ENCODE results near the gene RASIP1.

RASIP1 gene

GRCh38 chr19:48738557-48739403 lies 1.6 kb downstream of the RASIP1 start:
- DNase-seq (ENCODE audit: extremely low read depth, insufficient read length) = peak; percentile 88
- TF ChIP-seq CTCF (IDR thresholded peaks at IDR 0.05; ENCODE audit: insufficient read depth, low read length, poor library complexity, severe bottlenecking) = peak; percentile 3
- H3K27me3 ChIP-seq (replicated peaks; ENCODE audit: control insufficient read depth, insufficient read depth, low read length) = no peaks in the 10 kb centered on the region; the same call in 1 of the 2 replicates
- peak overlapping the region; percentile 41 for H3K4me3 ChIP-seq (replicated peaks; ENCODE audit: low read depth, low read length)
- no peaks in the 10 kb centered on the region for H3K36me3 ChIP-seq (ENCODE audit: control insufficient read depth, insufficient read depth, low read length)

- Histone ChIP-seq H3K4me3 (replicated peaks; ENCODE audit: low read depth, low read length) (no peak overlapping the region), H3K36me3 (ENCODE audit: control insufficient read depth, insufficient read depth, low read length) (no peaks in the 10 kb centered on the region), H3K27me3 (replicated peaks; ENCODE audit: control insufficient read depth, insufficient read depth, low read length) (no peaks in the 10 kb centered on the region; the same call in 1 of the 2 replicates)
- no peak for TF ChIP-seq CTCF (IDR thresholded peaks at IDR 0.05; ENCODE audit: insufficient read depth, low read length, poor library complexity, severe bottlenecking)
- DNase-seq (ENCODE audit: extremely low read depth, insufficient read length) = no peak
Measured at GRCh38 chr19:48737360-48737998, 2.9 kb downstream of the RASIP1 start.

GRCh38 chr19:48735031-48735615 lies 5.3 kb downstream of the RASIP1 start:
- Histone ChIP-seq H3K36me3 (ENCODE audit: control insufficient read depth, insufficient read depth, low read length) (no peaks in the 10 kb centered on the region), H3K4me3 (replicated peaks; ENCODE audit: low read depth, low read length) (no peak overlapping the region), H3K27me3 (replicated peaks; ENCODE audit: control insufficient read depth, insufficient read depth, low read length) (no peaks in the 10 kb centered on the region; the same call in 1 of the 2 replicates)
- no peak for DNase-seq (ENCODE audit: extremely low read depth, insufficient read length)
- no peak for TF ChIP-seq CTCF (IDR thresholded peaks at IDR 0.05; ENCODE audit: insufficient read depth, low read length, poor library complexity, severe bottlenecking)

- H3K4me3 ChIP-seq (replicated peaks; ENCODE audit: low read depth, low read length) = no peak overlapping the region
- DNase-seq (ENCODE audit: extremely low read depth, insufficient read length) = no peak
- H3K36me3 ChIP-seq (ENCODE audit: control insufficient read depth, insufficient read depth, low read length) = no peaks in the 10 kb centered on the region
- H3K27me3 ChIP-seq (replicated peaks; ENCODE audit: control insufficient read depth, insufficient read depth, low read length) = no peaks in the 10 kb centered on the region
- no peak for TF ChIP-seq CTCF (IDR thresholded peaks at IDR 0.05; ENCODE audit: insufficient read depth, low read length, poor library complexity, severe bottlenecking)
Measured at GRCh38 chr19:48734625-48735024, 5.8 kb downstream of the RASIP1 start.

- no peak for TF ChIP-seq CTCF (IDR thresholded peaks at IDR 0.05; ENCODE audit: insufficient read depth, low read length, poor library complexity, severe bottlenecking)
- no peaks in the 10 kb centered on the region for H3K36me3 ChIP-seq (ENCODE audit: control insufficient read depth, insufficient read depth, low read length)
- DNase-seq (ENCODE audit: extremely low read depth, insufficient read length) = no peak
- H3K27me3 ChIP-seq (replicated peaks; ENCODE audit: control insufficient read depth, insufficient read depth, low read length) = no peaks in the 10 kb centered on the region
- no peak overlapping the region for H3K4me3 ChIP-seq (replicated peaks; ENCODE audit: low read depth, low read length)
Measured at GRCh38 chr19:48731452-48731851, 9.0 kb downstream of the RASIP1 start.

Data from GM06990 (cell line).